HuH-7.5 (cell line): ENCODE data around the gene PRSS23.
"Not testable (repeated sequence)": the region's sequence is repeated elsewhere in the genome, so short reads cannot be mapped to it uniquely, and the experiment has no call there.

Source experiments
- DNase-seq: peaks from one replicate; pipeline ENCODE4 v3.0.0; 2011; ENCODE audit warnings: low spot score

Gene PRSS23

DNA sequence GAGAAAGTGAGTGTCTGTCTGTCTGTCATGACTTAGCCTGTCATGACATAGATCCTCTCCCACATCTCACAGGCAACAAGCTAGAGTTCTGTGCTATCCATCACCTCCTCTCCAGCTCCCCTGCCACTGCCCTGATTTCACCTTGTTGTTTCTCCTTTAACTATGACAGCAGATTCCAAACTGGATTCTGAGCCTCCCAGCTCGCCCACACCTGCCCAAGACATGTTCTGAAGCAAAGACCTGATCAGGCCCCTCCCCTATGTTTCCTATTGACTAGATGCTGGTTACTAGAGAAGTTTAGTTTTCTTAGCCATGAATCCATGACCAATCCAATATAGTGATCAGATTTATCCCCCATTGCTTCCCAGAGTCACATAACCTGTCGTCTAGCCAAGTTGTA, 15.4 kb downstream of the PRSS23 start:
- no peak for DNase-seq

DNA sequence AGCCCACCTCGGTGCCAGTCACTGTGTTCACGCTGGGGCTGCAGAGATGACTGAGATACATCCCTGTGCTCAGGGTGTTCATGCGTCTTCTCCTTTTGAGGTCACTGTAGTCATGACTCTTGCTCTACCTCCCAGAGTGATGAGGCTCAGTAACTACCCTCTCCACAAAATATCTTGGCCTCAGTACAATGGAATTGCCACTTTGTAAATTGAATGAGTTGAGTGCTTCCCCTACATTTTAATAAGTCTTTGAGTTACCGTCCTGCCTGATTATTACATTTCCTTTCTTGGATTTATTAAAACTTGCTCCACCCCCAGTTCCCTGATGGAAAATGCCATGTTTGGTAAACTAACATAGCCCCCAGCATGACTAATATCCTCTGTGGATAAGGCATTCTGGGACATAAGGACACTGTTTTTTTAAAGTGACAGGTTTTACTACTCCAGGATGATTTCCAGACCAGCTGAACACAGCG, 15.9 kb downstream of the PRSS23 start:
- no peak for DNase-seq

DNA sequence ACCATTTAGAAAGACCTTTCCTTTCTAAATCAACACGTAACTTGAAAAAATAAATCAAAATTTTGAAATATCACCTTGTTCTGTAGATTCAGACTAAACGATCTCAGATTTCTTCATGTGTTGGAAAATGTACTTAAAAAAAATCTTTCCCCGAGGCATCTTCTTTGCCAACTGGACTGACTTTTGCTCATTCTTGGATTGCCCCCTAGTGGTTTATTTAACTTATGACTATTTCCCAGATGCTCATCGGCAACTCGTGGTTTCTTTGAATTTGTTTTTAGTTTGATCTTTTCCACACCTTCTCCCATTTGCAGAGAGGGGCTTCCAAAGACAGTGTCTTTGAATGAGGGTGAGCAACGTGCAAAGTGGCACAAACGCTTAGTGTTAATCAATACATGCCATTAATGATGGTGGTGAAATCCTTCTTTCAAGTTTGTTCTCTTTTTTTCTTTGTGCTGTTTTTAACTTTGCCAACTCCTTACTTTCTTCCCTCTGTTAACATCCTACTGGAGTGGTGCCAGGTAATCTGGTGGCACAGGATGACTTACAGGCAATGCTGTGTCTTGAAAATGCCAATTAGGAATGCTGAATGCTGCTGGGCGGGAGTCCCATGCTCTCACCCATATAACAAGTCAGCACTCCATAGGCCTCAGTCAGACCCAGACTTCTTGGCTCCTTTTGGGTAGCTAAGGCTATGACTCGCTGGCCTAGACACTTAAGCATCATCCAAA, 18.3 kb downstream of the PRSS23 start:
- no peak for DNase-seq

GRCh38 chr11:86824139-86824538, 23.8 kb downstream of the PRSS23 start:
- DNase-seq: not testable (repeated sequence)

DNA sequence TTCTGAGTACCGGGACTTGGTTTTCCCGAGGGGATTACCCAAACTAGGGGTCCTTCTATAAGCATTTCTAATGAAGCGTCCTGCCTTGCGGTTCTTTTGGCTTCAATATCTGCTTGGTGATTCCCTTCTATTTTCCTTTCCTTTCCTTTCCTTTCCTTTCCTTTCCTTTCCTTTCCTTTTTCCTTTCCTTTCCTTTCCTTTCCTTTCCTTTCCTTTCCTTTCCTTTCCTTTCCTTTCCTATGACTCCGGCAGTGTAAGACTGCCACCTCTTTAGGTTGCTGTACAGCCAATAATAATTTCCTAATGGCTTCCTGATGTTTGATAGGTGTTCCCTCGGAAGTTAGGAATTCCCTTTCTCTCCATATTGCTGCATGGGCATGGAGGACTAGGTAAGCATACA, 34.0 kb downstream of the PRSS23 start:
- DNase-seq: not testable (repeated sequence)

DNA sequence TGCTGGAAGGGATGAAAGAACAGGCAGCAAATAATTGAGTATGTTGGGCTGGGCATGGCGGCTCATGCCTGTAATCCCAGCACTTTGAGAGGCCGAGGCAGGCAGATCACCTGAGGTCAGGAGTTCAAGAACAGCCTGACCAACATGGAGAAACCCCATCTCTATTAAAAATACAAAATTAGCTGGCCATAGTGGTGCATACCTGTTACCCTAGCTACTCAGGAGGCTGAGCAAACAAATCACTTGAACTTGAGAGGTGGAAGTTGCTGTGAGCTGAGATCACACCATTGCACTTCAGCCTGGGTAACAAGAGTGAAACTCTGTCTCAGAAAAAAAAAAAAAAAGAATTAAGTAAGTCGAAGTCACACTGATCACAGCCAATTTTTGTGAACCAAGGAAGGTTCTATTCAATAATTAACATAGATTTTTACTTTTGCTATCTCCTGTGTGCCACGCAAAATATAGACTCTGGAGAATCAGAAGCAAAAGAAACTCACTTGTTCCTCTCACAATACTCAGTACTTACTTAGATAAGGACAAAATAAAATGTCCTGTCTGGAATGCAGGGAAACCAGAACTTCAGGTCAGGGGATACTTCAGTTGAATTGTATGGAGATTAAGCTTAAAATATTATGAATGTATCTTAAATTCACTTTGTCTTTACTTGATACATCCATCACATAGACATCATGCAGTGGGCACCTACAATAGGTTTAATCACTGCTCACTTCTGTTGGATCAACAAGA, 44.6 kb downstream of the PRSS23 start:
- not testable (repeated sequence) for DNase-seq

GRCh38 chr11:86848132-86848531, 47.8 kb downstream of the PRSS23 start:
- DNase-seq: no peak

DNA sequence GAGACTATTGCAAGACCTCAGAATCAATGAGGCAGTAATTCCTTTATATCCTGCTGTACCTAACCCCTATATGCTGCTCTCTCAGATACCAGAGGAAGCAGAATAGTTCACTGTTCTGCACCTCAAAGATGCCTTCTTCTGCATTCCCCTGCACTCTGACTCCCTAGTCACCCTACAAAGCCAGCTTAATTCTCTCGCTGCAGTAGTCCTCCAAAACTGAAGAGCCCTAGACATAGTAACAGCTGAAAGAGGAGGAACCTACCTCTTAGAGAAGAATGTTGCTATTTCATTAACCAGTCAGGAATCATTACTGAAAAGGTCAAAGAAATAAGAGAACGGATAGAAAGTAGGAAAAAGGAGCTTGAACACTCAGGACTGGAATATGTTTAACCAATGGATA, 49.3 kb downstream of the PRSS23 start:
- no peak for DNase-seq
